IMR-90 (cell line): Measurements from ENCODE around the gene GGT6. TPM values are rescaled to one million over a fixed set of nuclear protein-coding genes. Genes with fewer than 3 reads are reported as not detected.

ENCODE experiments used
- ATAC-seq: fragments of 200-7000 bp; cut with Tn5 transposase; 2 replicates; pipeline ENCODE4 v1.9.1; 2020; ENCODE audit warnings: low read depth, mild to moderate bottlenecking, moderate library complexity
- BruUV-seq: library from RNA; stranded (reverse); fragments of 400-500 nt; replicated peaks from 2 replicates; lab custom pipeline; 2021; lab: Mats Ljungman, UMichigan
- CTCF ChIA-PET: fragments of 300-600 bp; formaldehyde crosslinking; extraction: SDS; loops from one replicate; lab custom pipeline; 2021; ENCODE audit warnings: antibody characterized with exemption; lab: Yijun Ruan, JAX
- POLR2A ChIA-PET: fragments of 300-600 bp; sonication (Branson Sonifier 250); formaldehyde crosslinking; loops from one replicate; lab custom pipeline; 2022; ENCODE audit warnings: antibody characterized with exemption; ENCODE audit not compliant: unreplicated experiment; lab: Charles Lee
- DNase-seq: peaks from one replicate; pipeline ENCODE4 v3.0.0; 2013
- H2AFZ ChIP-seq: replicated peaks from 2 replicates; pipeline ENCODE3; 2013; ENCODE audit warnings: low read length, mild to moderate bottlenecking; ENCODE audit not compliant: poor library complexity
- H2AK5ac ChIP-seq: 2 replicates; pipeline ENCODE4 v1.6.1; 2013; ENCODE audit warnings: low read depth, low read length, inconsistent platforms
- H2AK9ac ChIP-seq: replicated peaks from 2 replicates; pipeline ENCODE3; 2013; ENCODE audit warnings: mild to moderate bottlenecking, low read depth, low read length, moderate library complexity; ENCODE audit not compliant: poor library complexity
- H2BK120ac ChIP-seq: 2 replicates; pipeline ENCODE4 v1.6.1; 2013; ENCODE audit warnings: low read depth, low read length, inconsistent platforms
- H2BK15ac ChIP-seq: 3 replicates; pipeline ENCODE4 v1.6.1; 2013; ENCODE audit warnings: low read depth, low read length, inconsistent platforms
- H2BK20ac ChIP-seq: 2 replicates; pipeline ENCODE4 v1.6.1; 2013; ENCODE audit warnings: low read depth, mild to moderate bottlenecking, inconsistent platforms, low read length, moderate library complexity
- H2BK5ac ChIP-seq: 2 replicates; pipeline ENCODE4 v1.6.1; 2013; ENCODE audit warnings: mild to moderate bottlenecking, low read depth, low read length, inconsistent platforms; ENCODE audit not compliant: poor library complexity, severe bottlenecking
- H3K14ac ChIP-seq: replicated peaks from 2 replicates; pipeline ENCODE4 v1.6.1; 2013; ENCODE audit warnings: low read depth, low read length, inconsistent platforms
- H3K18ac ChIP-seq: 2 replicates; pipeline ENCODE4 v1.6.1; 2013; ENCODE audit warnings: low read depth, low read length, control low read depth
- H3K23ac ChIP-seq: 2 replicates; pipeline ENCODE4 v1.6.1; 2013; ENCODE audit warnings: low read depth, low read length, inconsistent platforms
- H3K27ac ChIP-seq: 2 replicates; pipeline ENCODE4 v1.5.1; 2013; ENCODE audit warnings: mild to moderate bottlenecking, control low read depth, low read length; ENCODE audit not compliant: insufficient read depth
- H3K27me3 ChIP-seq: 2 replicates; pipeline ENCODE4 v1.6.1; 2013; ENCODE audit warnings: low read length; ENCODE audit not compliant: control insufficient read depth, insufficient read depth
- H3K36me3 ChIP-seq: 2 replicates; pipeline ENCODE4 v1.6.1; 2013; ENCODE audit warnings: low read length, mixed read lengths; ENCODE audit not compliant: control insufficient read depth, insufficient read depth
- H3K4ac ChIP-seq: 2 replicates; pipeline ENCODE4 v1.6.1; 2013; ENCODE audit warnings: low read depth, low read length, inconsistent platforms
- H3K4me1 ChIP-seq: 2 replicates; pipeline ENCODE4 v1.6.1; 2013; ENCODE audit warnings: low read length, mixed read lengths; ENCODE audit not compliant: control insufficient read depth, insufficient read depth
- H3K4me2 ChIP-seq: 2 replicates; pipeline ENCODE4 v1.6.1; 2013; ENCODE audit warnings: low read depth, mild to moderate bottlenecking, control low read depth, low read length, moderate library complexity
- H3K4me3 ChIP-seq: 2 replicates; pipeline ENCODE4 v1.5.1; 2013; ENCODE audit warnings: low read depth, mild to moderate bottlenecking, control low read depth, low read length, moderate library complexity; ENCODE audit not compliant: insufficient read depth
- H3K56ac ChIP-seq: 2 replicates; pipeline ENCODE4 v1.6.1; 2013; ENCODE audit warnings: low read length, inconsistent platforms; ENCODE audit not compliant: insufficient read depth; ENCODE audit errors: extremely low read depth
- H3K79me1 ChIP-seq, 2 experiments: 2 replicates each; pipeline ENCODE4 v1.6.1; 2013; ENCODE audit warnings: low read length in 2 of 2, inconsistent platforms in 1 of 2, low read depth in 1 of 2
- H3K9ac ChIP-seq: 2 replicates; pipeline ENCODE4 v1.6.1; 2013; ENCODE audit warnings: low read depth, low read length, control low read depth
- H3K9me1 ChIP-seq: 2 replicates; pipeline ENCODE4 v1.6.1; 2013; ENCODE audit warnings: low read length, inconsistent platforms; ENCODE audit not compliant: insufficient read depth
- H3K9me3 ChIP-seq: 2 replicates; pipeline ENCODE4 v1.6.1; 2013; ENCODE audit warnings: low read length; ENCODE audit not compliant: control insufficient read depth, insufficient read depth
- H4K20me1 ChIP-seq: 2 replicates; pipeline ENCODE4 v1.6.1; 2013; ENCODE audit warnings: low read length, inconsistent platforms; ENCODE audit not compliant: insufficient read depth
- H4K5ac ChIP-seq: 2 replicates; pipeline ENCODE4 v1.6.1; 2013; ENCODE audit warnings: mild to moderate bottlenecking, low read depth, low read length, control low read depth
- H4K8ac ChIP-seq, 2 experiments: 2 replicates each; pipeline ENCODE4 v1.6.1; 2013; ENCODE audit warnings: low read depth in 2 of 2, low read length in 2 of 2, control low read depth in 1 of 2, inconsistent platforms in 1 of 2
- H4K91ac ChIP-seq: 2 replicates; pipeline ENCODE4 v1.6.1; 2013; ENCODE audit warnings: low read depth, low read length, inconsistent platforms; ENCODE audit not compliant: insufficient read depth
- BHLHE40 ChIP-seq: fragments of 150-350 bp; IDR thresholded peaks from 2 replicates; pipeline ENCODE4 v1.6.1; 2016; ENCODE audit warnings: mild to moderate bottlenecking, low read depth, low read length
- CEBPB ChIP-seq: IDR thresholded peaks from 2 replicates; pipeline ENCODE4 v1.6.1; 2012; ENCODE audit warnings: low read depth, low read length, improper control_type of control experiment
- CHD1 ChIP-seq: IDR thresholded peaks from 2 replicates; pipeline ENCODE4 v1.6.1; 2012; ENCODE audit warnings: low read depth, low read length, improper control_type of control experiment
- CTCF ChIP-seq: conservative IDR thresholded peaks from 2 replicates; pipeline ENCODE4 v1.5.1; 2012; ENCODE audit warnings: mild to moderate bottlenecking, low read depth, low read length, improper control_type of control experiment
- ELK1 ChIP-seq: fragments of 150-350 bp; IDR thresholded peaks from 2 replicates; pipeline ENCODE4 v1.6.1; 2016; ENCODE audit warnings: low read depth, mild to moderate bottlenecking, low read length, moderate library complexity, borderline replicate concordance
- FOS ChIP-seq: fragments of 150-350 bp; IDR thresholded peaks from 2 replicates; pipeline ENCODE4 v1.6.1; 2016; ENCODE audit warnings: low read depth, low read length
- MAFK ChIP-seq: IDR thresholded peaks from 2 replicates; pipeline ENCODE4 v1.6.1; 2012; ENCODE audit warnings: low read depth, low read length, improper control_type of control experiment
- MAZ ChIP-seq: IDR thresholded peaks from 2 replicates; pipeline ENCODE4 v1.6.1; 2012; ENCODE audit warnings: low read depth, mild to moderate bottlenecking, low read length, improper control_type of control experiment, moderate library complexity, borderline replicate concordance
- MXI1 ChIP-seq: IDR thresholded peaks from 2 replicates; pipeline ENCODE4 v1.6.1; 2012; ENCODE audit warnings: low read depth, mild to moderate bottlenecking, low read length, moderate library complexity, borderline replicate concordance
- NFE2L2 ChIP-seq: fragments of 150-350 bp; IDR thresholded peaks from 2 replicates; pipeline ENCODE4 v1.6.1; 2016; ENCODE audit warnings: low read depth, mild to moderate bottlenecking, low read length
- POLR2A ChIP-seq: IDR thresholded peaks from 2 replicates; pipeline ENCODE4 v1.6.1; 2012; ENCODE audit warnings: mild to moderate bottlenecking, low read depth, low read length
- RAD21 ChIP-seq: IDR thresholded peaks from 2 replicates; pipeline ENCODE4 v1.6.1; 2012; ENCODE audit warnings: low read length, improper control_type of control experiment
- RCOR1 ChIP-seq: IDR thresholded peaks from 2 replicates; pipeline ENCODE4 v1.6.1; 2012; ENCODE audit warnings: mild to moderate bottlenecking, low read length, improper control_type of control experiment; ENCODE audit not compliant: insufficient replicate concordance
- SMC3 ChIP-seq: fragments of 150-350 bp; IDR thresholded peaks from 2 replicates; pipeline ENCODE4 v1.6.1; 2016; ENCODE audit warnings: low read depth, mild to moderate bottlenecking, antibody characterized with exemption, low read length, moderate library complexity
- whole genome bisulfite sequencing, 2 experiments: methylation state at CpG; one replicate each; pipeline versions ENCODE4 v1.1.5 to v1.1.7; 2013; ENCODE audit warnings: missing lambda C conversion rate in 2 of 2; ENCODE audit not compliant: insufficient read length in 1 of 2; ENCODE audit errors: extremely low coverage in 2 of 2; 5-methylcytosine and 5-hydroxymethylcytosine counted together
- dilution Hi-C: fragments of 300-500 bp; cut with HindIII; formaldehyde crosslinking; loops from one replicate; pipeline ENCODE4 v1.14.3; 2018; ENCODE audit warnings: low sequenced_read_pairs; ENCODE audit not compliant: unreplicated experiment
- in situ Hi-C: fragments of 300-500 bp; cut with MboI; formaldehyde crosslinking; loops from 3 replicates; pipeline ENCODE4 v1.14.3; 2019; ENCODE audit warnings: low sequenced_read_pairs, inconsistent platforms, mixed read lengths
- intact Hi-C: fragments of 100-400 bp; cut with micrococcal nuclease; formaldehyde crosslinking; loops from 2 replicates; pipeline ENCODE4 v1.10.0; 2022
- polyA plus RNA-seq, 3 experiments: library from polyadenylated mRNA; depleted of rRNA; stranded (reverse); fragments of >200 nt; gene quantifications; 2 replicates each; pipeline ENCODE4 v1.2.3, GENCODE V29; 2012; ENCODE audit warnings: low replicate concordance in 1 of 3
- total RNA-seq: library from RNA; depleted of rRNA; stranded (reverse); fragments of >200 nt; gene quantifications from 2 replicates; pipeline ENCODE4 v1.2.3, GENCODE V29; 2012

Gene GGT6
- total and polyA plus RNA-seq, 2 of the 4 experiments (the other 2 are of a cell fraction) = not detected

- no peak overlapping the region for H3K18ac ChIP-seq
- no peak overlapping the region for H3K14ac ChIP-seq
- H3K4me3 ChIP-seq = no peak overlapping the region
- no peaks in the 10 kb centered on the region for H3K79me1 ChIP-seq
- no peak overlapping the region for H2BK5ac ChIP-seq
- intact Hi-C loops = no loop called here
- no peak overlapping the region for H4K5ac ChIP-seq
- dilution Hi-C loops = no loop called here
- H3K27ac ChIP-seq = no peak overlapping the region
- no peaks in the 10 kb centered on the region for H3K9me1 ChIP-seq
- DNase-seq = no peak
- no peak for TF ChIP-seq FOS
- no peak for TF ChIP-seq CHD1
- TF ChIP-seq POLR2A = no peak
- no peak for TF ChIP-seq NFE2L2
- TF ChIP-seq RAD21 = no peak
- TF ChIP-seq MAZ = no peak
- no peak for TF ChIP-seq CEBPB
- TF ChIP-seq MXI1 = no peak
- TF ChIP-seq MAFK = no peak
- TF ChIP-seq CTCF = no peak
- TF ChIP-seq SMC3 = no peak
- TF ChIP-seq BHLHE40 = no peak
- no peak for TF ChIP-seq ELK1
- no peak for TF ChIP-seq RCOR1
- ChIA-PET CTCF (no interaction called here), POLR2A (no interaction called here)
- H2AFZ ChIP-seq = no peak overlapping the region
- in situ Hi-C loops = no loop called here
- H3K23ac ChIP-seq = no peak overlapping the region
- H2BK15ac ChIP-seq = no peak overlapping the region
- ATAC-seq = no peak
- H3K9ac ChIP-seq = no peak overlapping the region
- no peak overlapping the region for H3K56ac ChIP-seq
- H3K27me3 ChIP-seq = peaks cover 86% of the 10 kb centered on the region
- H2BK120ac ChIP-seq = no peak overlapping the region
- no peak overlapping the region for H2BK20ac ChIP-seq
- H2AK5ac ChIP-seq = no peak overlapping the region
- no peak overlapping the region for H2AK9ac ChIP-seq
- no peak overlapping the region for H4K91ac ChIP-seq
- H4K20me1 ChIP-seq = no peaks in the 10 kb centered on the region
- WGBS, 2 experiments = 84% methylated on average over 4 of the region's 9 CpGs; no CpG with 5 or more reads in 1 of the 2 experiments
- no peaks in the 10 kb centered on the region for H3K9me3 ChIP-seq
- H3K36me3 ChIP-seq = no peaks in the 10 kb centered on the region
- no peaks in the 10 kb centered on the region; the same call in 1 of the 2 replicates for H3K4me1 ChIP-seq
- no peak overlapping the region for H3K4me2 ChIP-seq
- no peak overlapping the region for H3K4ac ChIP-seq
- BruUV-seq = no TSS peak
- H4K8ac ChIP-seq = no peak overlapping the region
These were observed 25.7 kb upstream of the GGT6 start for GRCh38 chr17:4586043-4586442.
